GM13977 (cell line): ENCODE results near the gene RAB22A.

Experiments
- DNase-seq: peaks from one replicate; pipeline ENCODE4 v3.0.0; 2012; ENCODE audit warnings: low spot score
- CTCF ChIP-seq: IDR thresholded peaks from 2 replicates; pipeline ENCODE4 v1.5.1; 2012; ENCODE audit warnings: mild to moderate bottlenecking, control low read depth; ENCODE audit not compliant: insufficient read depth; ENCODE audit errors: extremely low read depth, missing control alignments
- in situ Hi-C: fragments of 300-500 bp; cut with MboI; formaldehyde crosslinking; loops from one replicate; pipeline ENCODE4 v1.12.0; 2022; ENCODE audit warnings: low sequenced_read_pairs, low pct_unique_long_range_greater_than_20kb, mixed read lengths, inconsistent platforms; ENCODE audit not compliant: unreplicated experiment

RAB22A gene

GRCh38 chr20:58374027-58374850 is 64.7 kb downstream of the RAB22A start:
- no peak for DNase-seq
- in situ Hi-C loops: no loop called here
- no peak for TF ChIP-seq CTCF

- no peak for TF ChIP-seq CTCF
- DNase-seq: no peak
- in situ Hi-C loops: no loop called here
Observed at GRCh38 chr20:58374906-58375758, 65.6 kb downstream of the RAB22A start.

GRCh38 chr20:58375759-58376352 is 66.3 kb downstream of the RAB22A start:
- no peak for DNase-seq
- in situ Hi-C loops: no loop called here

GRCh38 chr20:58377017-58377416 is 67.5 kb downstream of the RAB22A start:
- DNase-seq: no peak
- no peak for TF ChIP-seq CTCF
- in situ Hi-C loops: no loop called here

More at GRCh38 chr20:58375759-58376352, 66.3 kb downstream of the RAB22A start:
- TF ChIP-seq CTCF: no peak

GRCh38 chr20:58377766-58378401 is 68.4 kb downstream of the RAB22A start:
- DNase-seq: no peak
- no peak for TF ChIP-seq CTCF
- in situ Hi-C loops: no loop called here

- TF ChIP-seq CTCF: no peak
- no peak for DNase-seq
- in situ Hi-C loops: no loop called here
Observed at GRCh38 chr20:58378704-58379103, 69.2 kb downstream of the RAB22A start.
